Measurements from ENCODE around the gene C2CD4D. TPM values are rescaled to one million over a fixed set of nuclear protein-coding genes. Genes with fewer than 3 reads are reported as not detected.

Gene C2CD4D
- total RNA-seq, 1 experiment from 2014 or later: 1.2 TPM

DNA sequence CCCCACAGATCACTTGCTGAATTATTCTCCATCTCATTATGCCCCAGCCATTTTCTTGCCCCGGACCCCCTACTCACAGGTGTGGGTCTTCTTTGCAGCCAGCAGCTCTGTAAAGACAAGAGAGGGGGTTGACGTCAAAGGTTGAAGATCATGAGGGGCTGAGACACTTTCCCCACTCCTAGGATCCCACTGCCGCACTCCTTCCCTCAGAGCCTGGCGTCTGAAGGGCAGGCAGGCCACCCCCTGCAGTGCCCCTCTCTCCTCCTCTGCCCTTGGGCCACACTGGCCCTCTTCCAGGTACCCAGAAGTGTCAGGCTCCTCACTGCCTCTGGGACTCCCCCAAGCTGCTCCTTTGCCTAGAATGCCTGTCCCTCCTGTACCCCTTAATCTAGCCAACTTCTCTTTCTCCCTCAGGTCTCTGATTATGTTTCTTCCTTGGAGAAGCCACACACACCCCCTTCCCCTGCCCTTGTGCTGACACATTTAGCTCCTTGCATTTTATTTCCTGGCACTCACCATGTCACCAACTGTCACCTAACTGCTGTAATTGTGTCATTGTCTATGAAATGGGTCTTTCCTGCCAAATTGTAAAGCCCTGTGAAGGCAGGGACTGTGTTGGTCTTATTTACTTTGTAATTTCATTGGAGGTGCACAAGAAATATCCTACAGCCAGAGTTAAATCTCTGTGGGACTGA, 10.1 kb downstream of the C2CD4D start:
- TF ChIP-seq POLR2AphosphoS5 (IDR thresholded peaks at IDR 0.05; ENCODE audit: low read depth, low read length) (no peak), CTCF (IDR thresholded peaks at IDR 0.05) (no peak), TCF7L2 (IDR thresholded peaks at IDR 0.05; ENCODE audit: low read depth, low read length) (no peak), SIN3A (IDR thresholded peaks at IDR 0.05; ENCODE audit: borderline replicate concordance, insufficient read depth, low read depth, low read length) (no peak)
- no TSS peak for BruUV-seq (replicated peaks)
- Histone ChIP-seq H3K27me3 (ENCODE audit: control insufficient read depth, insufficient read depth, low read length) (no peaks in the 10 kb centered on the region), H3K4me1 (ENCODE audit: control insufficient read depth, insufficient read depth, low read length) (peaks cover 10% of the 10 kb centered on the region; the same call in 1 of the 2 replicates), H3K36me3 (ENCODE audit: control insufficient read depth, insufficient read depth, low read length) (no peaks in the 10 kb centered on the region), H3K4me3 (ENCODE audit: low read depth in 2 of 2, low read length in 2 of 2) (no peak overlapping the region), H3K27ac (ENCODE audit: low read length) (no peak overlapping the region), H3K9me3 (ENCODE audit: control insufficient read depth, insufficient read depth, low read depth, low read length) (no peaks in the 10 kb centered on the region)
- intact Hi-C loops (cut with micrococcal nuclease; ENCODE audit: unreplicated experiment): loop anchor here (10.0 kb wide), 3 partner anchors 135 to 385 kb away; no protein-coding TSS in a partner anchor
- ChIA-PET POLR2A (no interaction called here), CTCF (no interaction called here)
- DNase-seq (ENCODE audit: low read depth, low spot score) (no peak), ATAC-seq (no peak)
- in situ Hi-C loops (cut with HindIII; ENCODE audit: low pct_unique_long_range_greater_than_20kb, low sequenced_read_pairs): no loop called here

GRCh38 chr1:151828921-151829320, 10.7 kb downstream of the C2CD4D start:
- CTCF ChIA-PET: interaction anchor here (0.7 kb wide), 1 partner anchor 213 kb away, joined by 5 read pairs; no protein-coding TSS in a partner anchor
- Histone ChIP-seq H3K4me1 (ENCODE audit: control insufficient read depth, insufficient read depth, low read length) (peaks cover 10% of the 10 kb centered on the region; the same call in 1 of the 2 replicates), H3K27ac (ENCODE audit: low read length) (no peak overlapping the region), H3K9me3 (ENCODE audit: control insufficient read depth, insufficient read depth, low read depth, low read length) (no peaks in the 10 kb centered on the region), H3K27me3 (ENCODE audit: control insufficient read depth, insufficient read depth, low read length) (no peaks in the 10 kb centered on the region), H3K4me3 (ENCODE audit: low read depth in 2 of 2, low read length in 2 of 2) (no peak overlapping the region), H3K36me3 (ENCODE audit: control insufficient read depth, insufficient read depth, low read length) (no peaks in the 10 kb centered on the region)
- intact Hi-C loops (cut with micrococcal nuclease; ENCODE audit: unreplicated experiment): no loop called here
- in situ Hi-C loops (cut with HindIII; ENCODE audit: low pct_unique_long_range_greater_than_20kb, low sequenced_read_pairs): no loop called here
- BruUV-seq (replicated peaks): no TSS peak
- TF ChIP-seq SIN3A (IDR thresholded peaks at IDR 0.05; ENCODE audit: borderline replicate concordance, insufficient read depth, low read depth, low read length) (no peak), POLR2AphosphoS5 (IDR thresholded peaks at IDR 0.05; ENCODE audit: low read depth, low read length) (no peak), TCF7L2 (IDR thresholded peaks at IDR 0.05; ENCODE audit: low read depth, low read length) (no peak), CTCF (IDR thresholded peaks at IDR 0.05) (no peak)
- TF ChIP-seq, protein P1, sequence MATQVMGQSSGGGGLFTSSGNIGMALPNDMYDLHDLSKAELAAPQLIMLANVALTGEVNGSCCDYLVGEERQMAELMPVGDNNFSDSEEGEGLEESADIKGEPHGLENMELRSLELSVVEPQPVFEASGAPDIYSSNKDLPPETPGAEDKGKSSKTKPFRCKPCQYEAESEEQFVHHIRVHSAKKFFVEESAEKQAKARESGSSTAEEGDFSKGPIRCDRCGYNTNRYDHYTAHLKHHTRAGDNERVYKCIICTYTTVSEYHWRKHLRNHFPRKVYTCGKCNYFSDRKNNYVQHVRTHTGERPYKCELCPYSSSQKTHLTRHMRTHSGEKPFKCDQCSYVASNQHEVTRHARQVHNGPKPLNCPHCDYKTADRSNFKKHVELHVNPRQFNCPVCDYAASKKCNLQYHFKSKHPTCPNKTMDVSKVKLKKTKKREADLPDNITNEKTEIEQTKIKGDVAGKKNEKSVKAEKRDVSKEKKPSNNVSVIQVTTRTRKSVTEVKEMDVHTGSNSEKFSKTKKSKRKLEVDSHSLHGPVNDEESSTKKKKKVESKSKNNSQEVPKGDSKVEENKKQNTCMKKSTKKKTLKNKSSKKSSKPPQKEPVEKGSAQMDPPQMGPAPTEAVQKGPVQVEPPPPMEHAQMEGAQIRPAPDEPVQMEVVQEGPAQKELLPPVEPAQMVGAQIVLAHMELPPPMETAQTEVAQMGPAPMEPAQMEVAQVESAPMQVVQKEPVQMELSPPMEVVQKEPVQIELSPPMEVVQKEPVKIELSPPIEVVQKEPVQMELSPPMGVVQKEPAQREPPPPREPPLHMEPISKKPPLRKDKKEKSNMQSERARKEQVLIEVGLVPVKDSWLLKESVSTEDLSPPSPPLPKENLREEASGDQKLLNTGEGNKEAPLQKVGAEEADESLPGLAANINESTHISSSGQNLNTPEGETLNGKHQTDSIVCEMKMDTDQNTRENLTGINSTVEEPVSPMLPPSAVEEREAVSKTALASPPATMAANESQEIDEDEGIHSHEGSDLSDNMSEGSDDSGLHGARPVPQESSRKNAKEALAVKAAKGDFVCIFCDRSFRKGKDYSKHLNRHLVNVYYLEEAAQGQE (IDR thresholded peaks at IDR 0.05; ENCODE audit: insufficient read depth in 1 of 2, low read depth in 2 of 2, low read length in 1 of 2): peak; percentile 72 to 73
- DNase-seq (ENCODE audit: low read depth, low spot score) (no peak), ATAC-seq (no peak)
- POLR2A ChIA-PET: no interaction called here

Data from Panc1 (cell line).